ENCODE data around the gene CD46.
"Not testable (repeated sequence)": the region's sequence is repeated elsewhere in the genome, so short reads cannot be mapped to it uniquely, and the experiment has no call there.

Gene CD46

GRCh38 chr1:207745285-207745684, 6.6 kb upstream of the CD46 start:
- POLR2A ChIA-PET, result no interaction called here
- no peak for DNase-seq (ENCODE audit: extremely low spot score)
- CTCF ChIA-PET, result interaction anchor here (1.8 kb wide), 1 partner anchor 34 kb away, joined by 5 read pairs; no protein-coding TSS in a partner anchor
- no peak for TF ChIP-seq CTCF (IDR thresholded peaks at IDR 0.05; ENCODE audit: control extremely low read depth, extremely low read depth, low read depth, missing control alignments)

GRCh38 chr1:207745839-207746767, 5.8 kb upstream of the CD46 start:
- POLR2A ChIA-PET, result no interaction called here
- TF ChIP-seq CTCF (IDR thresholded peaks at IDR 0.05; ENCODE audit: control extremely low read depth, extremely low read depth, low read depth, missing control alignments), result no peak
- CTCF ChIA-PET, result interaction anchor here (1.0 to 1.8 kb wide), 3 partner anchors 8 to 56 kb away, joined by 3 to 5 read pairs (median 4); no protein-coding TSS in a partner anchor
- no peak for DNase-seq (ENCODE audit: extremely low spot score)

DNA sequence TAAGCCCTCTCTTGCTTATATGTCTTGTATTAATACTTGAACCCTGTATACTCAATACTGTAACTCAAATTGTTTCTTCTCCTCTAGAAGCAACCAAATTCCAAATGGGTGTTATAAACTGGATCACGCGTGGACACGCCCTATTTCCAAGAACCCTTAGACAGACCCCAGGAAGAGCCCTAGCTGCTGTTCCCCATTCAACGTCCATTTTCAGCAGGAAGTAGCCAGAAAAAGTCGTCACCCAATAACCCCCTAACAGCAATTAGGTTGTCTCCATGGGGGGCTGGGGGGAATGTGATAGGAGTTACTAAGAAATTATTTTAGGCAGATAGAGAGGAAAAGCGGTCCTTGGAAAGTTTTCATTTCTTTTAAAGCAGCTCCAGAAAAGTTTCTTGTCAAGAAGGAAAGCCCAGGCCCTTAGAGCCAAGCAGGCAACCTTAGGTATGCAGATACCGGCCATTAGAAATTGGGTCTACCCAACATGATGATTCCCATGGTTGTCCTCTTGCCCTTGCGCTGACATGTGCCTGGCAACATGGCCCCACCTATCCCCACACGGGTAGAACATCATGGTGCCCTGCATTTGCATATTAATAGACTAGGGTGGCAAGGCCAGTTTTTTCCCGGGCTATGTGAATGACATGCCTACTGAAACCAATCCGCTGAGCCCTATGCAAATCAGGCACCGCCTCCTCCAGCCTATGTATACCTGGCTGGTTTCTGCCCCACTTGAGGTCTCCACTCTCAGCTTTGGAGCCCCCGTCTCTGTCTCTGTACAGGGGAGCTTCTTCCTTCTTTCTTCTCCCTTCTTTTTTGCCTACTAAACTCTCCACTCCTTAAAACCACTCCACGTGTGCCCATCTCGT, 4.0 kb upstream of the CD46 start:
- POLR2A ChIA-PET, result no interaction called here
- CTCF ChIA-PET, result no interaction called here
- TF ChIP-seq CTCF (IDR thresholded peaks at IDR 0.05; ENCODE audit: control extremely low read depth, extremely low read depth, low read depth, missing control alignments), result no peak
- DNase-seq (ENCODE audit: extremely low spot score), result no peak

- ChIA-PET CTCF (no interaction called here), POLR2A (no interaction called here)
- no peak for TF ChIP-seq CTCF (IDR thresholded peaks at IDR 0.05; ENCODE audit: control extremely low read depth, extremely low read depth, low read depth, missing control alignments)
- no peak for DNase-seq (ENCODE audit: extremely low spot score)
These were observed 2.9 kb upstream of the CD46 start for GRCh38 chr1:207748737-207749528.

DNA sequence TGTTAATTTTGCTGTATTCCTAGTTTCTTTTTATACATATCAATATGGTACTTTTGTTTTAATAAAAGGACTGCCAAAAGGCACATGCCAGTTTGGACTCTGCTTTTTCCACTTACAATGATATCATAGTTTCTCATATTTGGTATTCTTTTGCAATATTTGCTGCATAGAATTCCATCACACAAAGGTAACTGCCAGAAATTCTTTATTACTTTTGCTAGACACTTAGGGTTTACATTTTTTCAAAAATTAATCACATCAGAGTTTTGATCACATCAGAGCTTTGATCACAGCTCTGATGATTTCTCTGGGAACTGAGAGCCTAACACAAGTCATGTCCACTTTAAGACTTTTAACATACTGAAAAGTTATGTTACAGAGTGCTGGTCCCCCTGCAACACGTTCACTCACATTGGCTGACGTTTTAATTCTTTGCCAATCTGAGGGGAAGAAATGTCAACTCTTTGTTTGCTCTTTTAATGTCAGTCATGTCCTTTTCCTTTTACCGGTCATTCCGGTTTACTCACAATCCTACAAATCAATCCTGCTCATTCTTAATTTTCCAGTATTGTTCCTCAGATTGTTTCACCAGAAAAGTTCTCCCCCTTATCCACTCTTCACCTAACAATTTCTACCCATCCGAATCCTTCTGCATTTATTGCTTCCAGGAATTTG, 1.1 kb upstream of the CD46 start:
- DNase-seq (ENCODE audit: extremely low spot score), result no peak
- ChIA-PET CTCF (interaction anchor here (3.1 kb wide), 1 partner anchor 47 kb away, joined by 12 read pairs; no protein-coding TSS in a partner anchor), POLR2A (no interaction called here)
- no peak for TF ChIP-seq CTCF (IDR thresholded peaks at IDR 0.05; ENCODE audit: control extremely low read depth, extremely low read depth, low read depth, missing control alignments)

DNA sequence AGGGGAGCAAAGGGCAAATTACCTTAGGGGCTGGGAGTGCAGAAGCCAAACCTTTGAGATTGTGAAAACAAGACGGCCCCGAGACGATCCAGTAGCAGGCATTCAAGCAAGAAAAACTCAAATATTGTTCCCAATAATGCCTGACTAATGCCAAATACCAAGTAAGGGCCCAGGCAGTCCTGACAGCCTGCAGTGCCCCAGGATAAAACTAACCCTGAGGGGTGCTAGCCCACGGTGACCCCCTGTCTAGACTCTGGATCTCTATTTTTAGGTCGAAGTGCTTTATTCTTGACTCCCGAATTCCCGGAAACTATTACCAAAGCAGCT, 428 bp upstream of the CD46 start:
- CTCF ChIA-PET, result interaction anchor here (3.1 kb wide), 1 partner anchor 46 kb away, joined by 12 read pairs; no protein-coding TSS in a partner anchor
- DNase-seq (ENCODE audit: extremely low spot score); POLR2A ChIA-PET: not testable (repeated sequence)

All from GM10248 (cell line).